ENCODE data around the gene RYR3.

- TF ChIP-seq POLR2A (IDR thresholded peaks at IDR 0.05), result no peak
- TF ChIP-seq CTCF (IDR thresholded peaks at IDR 0.05), result no peak
Measured at GRCh38 chr15:33670567-33670966, 359.8 kb downstream of the RYR3 start.

Measured in lower leg skin (tissue), 3 donors.